Subcutaneous preadipocyte (primary cell): ENCODE data around the gene DRC3. TPM values are rescaled to one million over a fixed set of nuclear protein-coding genes. Genes with fewer than 3 reads are reported as not detected.

Source experiments
- total RNA-seq: library from RNA; depleted of rRNA; stranded (reverse); fragments of >200 nt; gene quantifications from 2 replicates; pipeline ENCODE4 v1.2.3, GENCODE V29; 2012

The DRC3 gene, protein sequence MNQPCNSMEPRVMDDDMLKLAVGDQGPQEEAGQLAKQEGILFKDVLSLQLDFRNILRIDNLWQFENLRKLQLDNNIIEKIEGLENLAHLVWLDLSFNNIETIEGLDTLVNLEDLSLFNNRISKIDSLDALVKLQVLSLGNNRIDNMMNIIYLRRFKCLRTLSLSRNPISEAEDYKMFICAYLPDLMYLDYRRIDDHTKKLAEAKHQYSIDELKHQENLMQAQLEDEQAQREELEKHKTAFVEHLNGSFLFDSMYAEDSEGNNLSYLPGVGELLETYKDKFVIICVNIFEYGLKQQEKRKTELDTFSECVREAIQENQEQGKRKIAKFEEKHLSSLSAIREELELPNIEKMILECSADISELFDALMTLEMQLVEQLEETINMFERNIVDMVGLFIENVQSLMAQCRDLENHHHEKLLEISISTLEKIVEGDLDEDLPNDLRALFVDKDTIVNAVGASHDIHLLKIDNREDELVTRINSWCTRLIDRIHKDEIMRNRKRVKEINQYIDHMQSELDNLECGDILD
- total RNA-seq = 0.37 and 0.39 TPM in 2 replicates

DNA sequence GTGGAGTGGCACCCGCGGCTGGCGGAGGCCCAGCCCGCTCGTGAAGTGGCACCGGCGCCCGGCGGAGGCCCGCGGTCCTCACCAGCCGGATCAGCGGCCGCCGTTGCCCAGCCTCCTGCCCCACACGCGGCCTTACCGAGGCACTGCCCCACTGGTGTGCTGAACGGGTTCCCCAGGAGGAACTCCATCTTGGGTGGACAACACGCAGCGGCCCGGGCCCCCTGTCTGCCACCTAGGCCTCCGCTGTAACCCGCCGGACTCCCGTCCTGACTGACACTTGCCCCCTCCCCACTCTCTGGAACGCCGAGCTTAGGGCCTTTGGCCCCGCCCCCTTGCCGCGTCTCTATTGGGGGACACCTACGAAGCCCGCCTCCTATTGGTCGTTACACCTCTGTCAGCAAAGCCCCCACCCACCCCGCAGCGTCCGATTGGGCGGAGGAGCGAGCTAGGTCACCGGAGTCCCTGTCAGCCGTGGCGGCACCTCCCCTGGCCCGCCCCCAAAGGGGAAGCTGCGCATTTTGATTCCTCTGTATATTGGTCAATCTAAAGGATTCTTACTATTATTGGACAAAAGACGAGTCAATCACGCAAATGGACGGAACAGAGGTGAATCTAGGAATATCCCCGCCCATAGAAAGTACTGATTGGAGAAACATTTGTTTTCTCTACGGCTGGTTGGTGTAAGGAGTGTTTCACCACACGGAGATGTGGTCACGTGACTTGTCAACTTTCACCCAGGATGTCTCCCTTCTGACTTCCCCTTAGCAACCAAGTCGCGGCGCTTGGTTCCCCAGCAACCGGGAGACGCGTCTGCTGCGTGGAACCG is at the start of gene DRC3, which contains the start of gene TOM1L2:
DRC3 (plus strand) TSS at position 737 of the 826 bp plus-strand sequence. CDS start 4,737 bp downstream, outside the sequence.
TOM1L2 (minus strand) TSS at position 275 of the 826 bp plus-strand sequence; CDS start at position 188, 87 bp downstream.

DNA sequence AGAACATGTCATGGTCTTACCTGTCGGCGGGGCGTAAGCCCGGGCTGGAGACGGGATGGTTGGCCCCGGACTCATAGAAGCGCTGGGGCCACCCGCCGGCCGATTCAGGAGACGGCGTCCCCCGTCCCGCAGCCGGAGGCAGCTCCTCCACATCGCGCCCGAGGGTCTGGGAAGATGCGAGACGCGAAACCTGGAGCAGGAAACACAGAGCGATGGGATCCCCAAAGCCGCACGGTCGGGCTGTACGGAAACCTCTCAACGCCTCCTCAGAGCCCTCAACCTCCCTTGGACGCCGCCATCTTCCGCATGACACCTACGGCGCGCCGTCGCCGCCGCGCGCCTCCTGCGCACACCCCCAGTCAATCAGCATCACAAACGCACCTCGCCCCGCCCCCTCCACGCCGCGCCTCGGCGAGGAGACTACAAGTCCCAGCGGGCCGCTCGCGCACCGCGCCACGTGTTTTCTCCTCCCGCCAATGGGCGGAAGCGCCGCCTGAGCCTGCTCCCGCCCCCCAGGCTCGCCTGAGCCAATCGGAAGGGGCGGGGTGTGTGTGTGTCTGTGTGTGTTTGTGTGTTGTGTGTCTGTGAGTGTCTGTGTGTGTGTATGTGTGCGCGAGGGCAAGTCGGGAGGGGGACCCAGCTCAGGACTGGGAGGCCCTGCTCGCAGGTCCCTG is 66.3 kb downstream of the DRC3 start, which contains the start of the genes ATPAF2 and GID4:
ATPAF2 (minus strand) TSS at position 308 of the 674 bp plus-strand sequence; CDS start at position 153, 155 bp downstream.
GID4 (plus strand) TSS at position 548 of the 674 bp plus-strand sequence; CDS start at position 605, 57 bp downstream.

Other genes starting within 250 kb of the DRC3 start
- 104 and 124 TPM in 2 replicates for gene SREBF1, start 135.9 kb upstream of the DRC3 start, total RNA-seq
- 27.6 and 40.5 TPM in 2 replicates for gene TOM1L2, start 462 bp upstream of the DRC3 start, total RNA-seq
- 16.6 and 20.6 TPM in 2 replicates for gene ATPAF2, start 66.3 kb downstream of the DRC3 start, total RNA-seq
- gene GID4, start 66.5 kb downstream of the DRC3 start, total RNA-seq = 9.6 and 9.8 TPM in 2 replicates
- gene DRG2, start 115.1 kb downstream of the DRC3 start, total RNA-seq = 38.6 and 46.9 TPM in 2 replicates
- 0.20 and 1.1 TPM in 2 replicates for gene MYO15A, start 135.9 kb downstream of the DRC3 start, total RNA-seq
- gene ALKBH5, start 211.0 kb downstream of the DRC3 start, total RNA-seq = 76.8 and 96.6 TPM in 2 replicates